Prostate gland (tissue), 2 donors: Measurements from ENCODE around the gene MPST. TPM values are rescaled to one million over a fixed set of nuclear protein-coding genes. Genes with fewer than 3 reads are reported as not detected.
A peak's percentile ranks its signal among the peaks of the same experiment; 100 is the strongest.

Source experiments
- DNase-seq: peaks from one replicate; pipeline ENCODE4 v3.0.0-alpha.2; 2019; ENCODE audit warnings: low spot score
- H3K27ac ChIP-seq, 2 donors: fragments of 200-600 bp; sonication (generic); 2 replicates each; pipeline ENCODE4 v1.5.1; 2017 to 2019
- H3K27me3 ChIP-seq: fragments of 200-600 bp; sonication (generic); replicated peaks from 2 replicates; pipeline ENCODE4 v1.5.1; 2019; ENCODE audit not compliant: insufficient read depth
- H3K36me3 ChIP-seq, 2 donors: fragments of 200-600 bp; sonication (generic); 1 replicate in 1 of 2; 2 replicates in 1 of 2; pipeline versions ENCODE4 v1.5.1 to v1.8.1; 2017 to 2019
- H3K4me1 ChIP-seq: fragments of 200-600 bp; sonication (generic); replicated peaks from 2 replicates; pipeline ENCODE4 v1.5.1; 2019
- H3K4me3 ChIP-seq, 2 donors: fragments of 200-600 bp; sonication (generic); 2 replicates each; pipeline ENCODE4 v1.5.1; 2017 to 2019
- H3K9me3 ChIP-seq: fragments of 200-600 bp; sonication (generic); 2 replicates; pipeline ENCODE4 v1.5.1; 2017
- CTCF ChIP-seq, 4 experiments: fragments of 200-600 bp in 2 of 4; fragments of 450-650 bp in 2 of 4; sonication (generic) in 2 of 4; IDR thresholded peaks; 1 replicate in 3 of 4; 2 replicates in 1 of 4; pipeline ENCODE4 v1.5.1; 2016 to 2019; ENCODE audit warnings: antibody characterized with exemption in 4 of 4, mild to moderate bottlenecking in 2 of 4, moderate library complexity in 2 of 4
- POLR2A ChIP-seq: fragments of 450-650 bp; IDR thresholded peaks from one replicate; pipeline ENCODE4 v1.6.1; 2016; ENCODE audit warnings: antibody characterized with exemption, mild to moderate bottlenecking
- POLR2AphosphoS5 ChIP-seq: sonication (generic); formaldehyde crosslinking; IDR thresholded peaks from one replicate; pipeline ENCODE4 v1.6.1; 2017; ENCODE audit warnings: antibody characterized with exemption
- WGBS: methylation state at CpG from one replicate; pipeline ENCODE4 v1.1.5; 2018; 5-methylcytosine and 5-hydroxymethylcytosine counted together
- intact Hi-C: fragments of 100-400 bp; cut with DNase I; formaldehyde crosslinking; loops from one replicate; pipeline ENCODE4 v1.14.2; 2022
- total RNA-seq, 2 donors: library from RNA; depleted of rRNA; stranded (reverse); fragments of >200 nt; gene quantifications; one replicate each; pipeline ENCODE4 v1.1.0, GENCODE V29; 2016

Gene MPST
- total RNA-seq, 2 donors from 2014 or later, result 136 to 192 TPM

GRCh38 chr22:37032134-37032534, 12.6 kb downstream of the MPST start:
- Histone ChIP-seq H3K4me1 (no peaks in the 10 kb centered on the region), H3K27ac (peak overlapping the region in 1 of 2 donors; percentile 64), H3K9me3 (no peaks in the 10 kb centered on the region), H3K4me3 (no peak overlapping the region), H3K27me3 (no peaks in the 10 kb centered on the region), H3K36me3 (peaks cover 0 to 5% of the 10 kb centered on the region in 2 donors)
- intact Hi-C loops, result no loop called here
- no peak for TF ChIP-seq CTCF (IDR thresholded peaks at IDR 0.05)
- no peak for TF ChIP-seq POLR2A
- no peak for TF ChIP-seq POLR2AphosphoS5
- no peak for DNase-seq
- 34% methylated on average over 2 of the region's 2 CpGs for WGBS

GRCh38 chr22:37032535-37033460, 13.3 kb downstream of the MPST start:
- peak overlapping the region in 1 of 2 donors; percentile 64 for H3K27ac ChIP-seq
- H3K4me3 ChIP-seq, result no peak overlapping the region
- intact Hi-C loops, result no loop called here
- no peaks in the 10 kb centered on the region for H3K9me3 ChIP-seq
- H3K4me1 ChIP-seq, result no peaks in the 10 kb centered on the region
- peaks cover 0 to 5% of the 10 kb centered on the region in 2 donors for H3K36me3 ChIP-seq
- no peaks in the 10 kb centered on the region for H3K27me3 ChIP-seq
- WGBS, result 34% methylated on average over 18 of the region's 18 CpGs
- peak; percentile 76 for DNase-seq
- TF ChIP-seq POLR2AphosphoS5 (peak; percentile 81), POLR2A (no peak)

DNA sequence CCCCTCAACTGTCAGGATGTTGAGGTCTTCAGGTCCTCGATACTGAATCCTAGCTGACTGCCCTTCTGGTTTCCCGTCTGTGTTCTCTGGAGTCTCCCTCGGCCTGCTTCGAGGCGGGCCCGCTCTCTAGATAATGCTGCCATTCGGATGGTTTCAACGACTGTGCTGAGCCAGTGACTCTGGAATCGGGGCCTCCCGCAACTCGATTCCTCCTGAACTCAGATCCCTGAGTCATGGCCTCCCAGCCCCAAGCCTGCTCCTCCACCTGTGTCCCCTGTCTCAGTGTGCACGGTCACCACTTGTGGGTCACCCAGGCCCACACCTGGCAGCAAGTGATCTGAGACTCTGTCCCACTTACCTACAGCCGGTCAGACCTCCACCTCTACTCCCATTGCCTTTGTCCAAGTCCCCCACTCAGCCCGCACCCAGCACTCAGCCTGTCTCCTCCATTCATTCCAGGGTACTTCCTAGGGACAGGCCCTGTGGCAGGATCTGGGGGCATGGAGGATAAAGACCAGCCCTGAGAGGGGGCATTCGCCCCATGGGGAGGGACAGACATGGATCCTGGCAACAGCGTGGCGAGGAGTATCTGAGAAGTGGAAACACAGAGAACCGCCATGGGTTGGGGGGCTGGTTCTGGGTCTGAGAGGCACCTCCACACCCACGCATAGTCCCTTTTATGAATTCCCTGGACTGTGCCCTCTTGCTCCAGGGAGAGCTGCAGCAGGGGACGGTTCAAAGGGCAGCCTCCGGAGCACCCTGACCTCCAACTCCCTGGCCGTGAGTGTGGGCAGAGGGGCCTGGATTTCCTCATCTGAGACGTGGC, 14.3 kb downstream of the MPST start:
- TF ChIP-seq CTCF (IDR thresholded peaks at IDR 0.05) (no peak), POLR2AphosphoS5 (no peak), POLR2A (no peak)
- H3K9me3 ChIP-seq, result no peaks in the 10 kb centered on the region
- intact Hi-C loops, result no loop called here
- no peak overlapping the region for H3K4me3 ChIP-seq
- no peak for DNase-seq
- no peaks in the 10 kb centered on the region for H3K4me1 ChIP-seq
- no peak overlapping the region for H3K27ac ChIP-seq
- 92% methylated on average over 23 of the region's 23 CpGs for WGBS
- H3K36me3 ChIP-seq, result peaks cover 0 to 5% of the 10 kb centered on the region in 2 donors
- no peaks in the 10 kb centered on the region for H3K27me3 ChIP-seq

DNA sequence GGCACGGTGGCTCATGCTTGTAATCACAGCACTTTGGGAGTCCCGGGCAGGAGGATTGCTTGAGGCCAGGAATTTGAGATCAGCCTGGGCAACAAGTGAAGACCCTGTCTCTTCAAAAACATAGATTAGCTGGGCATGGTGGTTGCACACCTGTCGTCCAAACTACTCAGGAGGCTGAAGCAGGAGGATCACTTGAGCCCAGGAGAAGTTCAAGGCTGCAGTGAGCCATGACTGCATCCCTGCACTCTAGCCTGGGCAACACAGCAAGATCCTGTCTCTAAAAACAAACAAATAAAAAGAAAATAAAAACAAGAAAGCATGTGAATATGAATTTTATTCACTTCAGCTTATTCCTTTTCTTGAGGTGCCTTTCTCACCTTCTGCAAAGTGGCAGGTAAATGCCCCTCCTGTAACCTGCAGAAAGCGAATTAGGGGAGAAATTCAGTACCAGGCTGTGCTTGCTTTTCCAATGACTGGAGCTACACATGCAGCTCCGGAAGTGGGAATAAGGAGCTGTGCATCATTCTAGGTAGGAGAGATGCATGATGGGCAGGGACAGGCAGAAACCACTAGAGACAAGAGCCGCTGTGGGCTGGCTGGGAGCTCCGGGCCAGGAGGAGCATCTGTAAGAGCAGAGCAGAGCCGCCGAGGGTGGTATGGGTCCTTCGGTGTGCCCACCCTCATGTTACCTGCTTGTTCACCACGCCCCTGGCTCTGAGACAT, 17.3 kb downstream of the MPST start:
- no peak for DNase-seq
- TF ChIP-seq CTCF (IDR thresholded peaks at IDR 0.05) (no peak), POLR2A (no peak), POLR2AphosphoS5 (no peak)
- Histone ChIP-seq H3K4me3 (no peak overlapping the region), H3K9me3 (no peaks in the 10 kb centered on the region), H3K4me1 (no peaks in the 10 kb centered on the region), H3K36me3 (no peaks in the 10 kb centered on the region), H3K27me3 (no peaks in the 10 kb centered on the region), H3K27ac (no peak overlapping the region)
- WGBS, result 80% methylated on average over 11 of the region's 11 CpGs
- intact Hi-C loops, result no loop called here

GRCh38 chr22:37037669-37038068, 18.1 kb downstream of the MPST start:
- TF ChIP-seq POLR2AphosphoS5 (no peak), POLR2A (no peak), CTCF (IDR thresholded peaks at IDR 0.05) (no peak)
- H3K9me3 ChIP-seq, result no peaks in the 10 kb centered on the region
- 74% methylated on average over 14 of the region's 14 CpGs for WGBS
- H3K4me1 ChIP-seq, result no peaks in the 10 kb centered on the region
- H3K27me3 ChIP-seq, result no peaks in the 10 kb centered on the region
- H3K4me3 ChIP-seq, result no peak overlapping the region
- no peaks in the 10 kb centered on the region for H3K36me3 ChIP-seq
- intact Hi-C loops, result no loop called here
- H3K27ac ChIP-seq, result no peak overlapping the region
- DNase-seq, result no peak
